ENCODE measurements around the gene CNNM4.

The CNNM4 gene

DNA sequence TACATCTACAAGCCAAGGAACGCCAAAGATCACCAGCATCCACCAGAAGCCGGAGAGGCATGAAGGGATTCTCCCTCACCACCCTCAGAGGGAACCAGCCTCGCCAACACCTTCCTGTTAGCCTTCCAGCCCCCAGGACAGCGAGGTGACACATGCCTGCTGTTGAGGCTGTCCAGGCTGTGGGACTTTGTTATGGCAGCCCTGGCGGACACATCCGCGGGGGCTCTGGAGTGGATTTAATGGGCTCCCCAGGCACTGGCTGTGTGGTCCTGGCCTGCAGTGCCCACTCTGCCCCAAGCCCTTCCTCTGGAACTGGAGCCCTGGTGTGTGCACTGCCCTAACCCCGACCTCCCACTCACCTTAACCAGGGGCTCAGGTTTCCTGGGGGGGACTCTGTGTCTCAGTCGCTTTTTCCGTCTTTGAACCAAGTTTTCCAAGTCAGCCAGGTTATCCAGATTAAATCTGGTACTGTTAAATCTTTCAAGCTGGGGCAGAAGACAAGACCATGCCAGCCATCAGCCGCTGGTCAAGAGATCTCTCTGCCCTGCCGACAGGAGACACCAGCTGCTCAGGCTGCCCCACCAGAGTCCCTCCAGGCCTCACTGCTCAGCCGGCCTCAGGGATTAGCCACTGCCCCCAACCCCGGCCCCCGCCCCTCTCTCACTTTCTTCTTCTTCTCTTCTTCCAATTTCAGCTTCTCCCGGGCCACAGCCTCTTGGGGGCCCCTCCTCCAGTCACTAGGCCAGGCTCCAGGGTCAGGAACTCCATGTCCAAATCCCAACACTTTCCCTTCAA lies 81.2 kb downstream of the CNNM4 start:
- H3K27ac Mint-ChIP-seq, result no peak overlapping the region
- TF ChIP-seq, protein P1, sequence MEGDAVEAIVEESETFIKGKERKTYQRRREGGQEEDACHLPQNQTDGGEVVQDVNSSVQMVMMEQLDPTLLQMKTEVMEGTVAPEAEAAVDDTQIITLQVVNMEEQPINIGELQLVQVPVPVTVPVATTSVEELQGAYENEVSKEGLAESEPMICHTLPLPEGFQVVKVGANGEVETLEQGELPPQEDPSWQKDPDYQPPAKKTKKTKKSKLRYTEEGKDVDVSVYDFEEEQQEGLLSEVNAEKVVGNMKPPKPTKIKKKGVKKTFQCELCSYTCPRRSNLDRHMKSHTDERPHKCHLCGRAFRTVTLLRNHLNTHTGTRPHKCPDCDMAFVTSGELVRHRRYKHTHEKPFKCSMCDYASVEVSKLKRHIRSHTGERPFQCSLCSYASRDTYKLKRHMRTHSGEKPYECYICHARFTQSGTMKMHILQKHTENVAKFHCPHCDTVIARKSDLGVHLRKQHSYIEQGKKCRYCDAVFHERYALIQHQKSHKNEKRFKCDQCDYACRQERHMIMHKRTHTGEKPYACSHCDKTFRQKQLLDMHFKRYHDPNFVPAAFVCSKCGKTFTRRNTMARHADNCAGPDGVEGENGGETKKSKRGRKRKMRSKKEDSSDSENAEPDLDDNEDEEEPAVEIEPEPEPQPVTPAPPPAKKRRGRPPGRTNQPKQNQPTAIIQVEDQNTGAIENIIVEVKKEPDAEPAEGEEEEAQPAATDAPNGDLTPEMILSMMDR (IDR thresholded peaks at IDR 0.05; ENCODE audit: unreplicated experiment in 3 of 3), result no peak
- H3K36me3 Mint-ChIP-seq (ENCODE audit: low read depth), result peaks cover 4% of the 10 kb centered on the region

DNA sequence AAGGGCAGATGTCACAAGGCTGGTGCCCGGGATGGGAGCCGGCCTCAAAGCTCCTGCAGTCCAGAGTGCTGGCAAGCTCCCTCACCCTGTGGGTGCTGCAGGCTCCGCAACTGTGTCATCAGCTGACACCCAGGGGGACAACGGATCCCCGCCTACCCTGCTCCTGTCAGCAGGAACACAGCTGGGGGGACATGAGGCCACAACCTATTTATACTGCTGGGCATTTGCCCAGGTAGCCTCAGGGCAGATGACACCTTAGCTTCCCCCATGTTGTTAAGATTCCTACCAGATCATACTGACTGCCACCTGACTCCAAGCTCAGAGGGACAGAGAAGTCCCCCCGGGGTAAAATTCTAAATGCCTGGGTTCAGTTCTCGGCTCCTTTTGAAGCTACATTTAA lies 81.9 kb downstream of the CNNM4 start:
- no peak overlapping the region for H3K4me3 Mint-ChIP-seq
- no peaks in the 10 kb centered on the region for H3K9me3 Mint-ChIP-seq
- H3K36me3 Mint-ChIP-seq (ENCODE audit: low read depth), result peaks cover 9% of the 10 kb centered on the region
- peaks cover 5% of the 10 kb centered on the region for H3K4me1 Mint-ChIP-seq
- no peak overlapping the region for H3K27ac Mint-ChIP-seq
- TF ChIP-seq, protein P1 (IDR thresholded peaks at IDR 0.05; ENCODE audit: unreplicated experiment in 3 of 3), result no peak
- no peaks in the 10 kb centered on the region for H3K27me3 Mint-ChIP-seq (ENCODE audit: low read depth)

More for the DNA sequence above, 81.2 kb downstream of the CNNM4 start:
- Mint-ChIP-seq H3K4me3 (no peak overlapping the region), H3K4me1 (peaks cover 5% of the 10 kb centered on the region), H3K27me3 (ENCODE audit: low read depth) (no peaks in the 10 kb centered on the region), H3K9me3 (no peaks in the 10 kb centered on the region)

DNA sequence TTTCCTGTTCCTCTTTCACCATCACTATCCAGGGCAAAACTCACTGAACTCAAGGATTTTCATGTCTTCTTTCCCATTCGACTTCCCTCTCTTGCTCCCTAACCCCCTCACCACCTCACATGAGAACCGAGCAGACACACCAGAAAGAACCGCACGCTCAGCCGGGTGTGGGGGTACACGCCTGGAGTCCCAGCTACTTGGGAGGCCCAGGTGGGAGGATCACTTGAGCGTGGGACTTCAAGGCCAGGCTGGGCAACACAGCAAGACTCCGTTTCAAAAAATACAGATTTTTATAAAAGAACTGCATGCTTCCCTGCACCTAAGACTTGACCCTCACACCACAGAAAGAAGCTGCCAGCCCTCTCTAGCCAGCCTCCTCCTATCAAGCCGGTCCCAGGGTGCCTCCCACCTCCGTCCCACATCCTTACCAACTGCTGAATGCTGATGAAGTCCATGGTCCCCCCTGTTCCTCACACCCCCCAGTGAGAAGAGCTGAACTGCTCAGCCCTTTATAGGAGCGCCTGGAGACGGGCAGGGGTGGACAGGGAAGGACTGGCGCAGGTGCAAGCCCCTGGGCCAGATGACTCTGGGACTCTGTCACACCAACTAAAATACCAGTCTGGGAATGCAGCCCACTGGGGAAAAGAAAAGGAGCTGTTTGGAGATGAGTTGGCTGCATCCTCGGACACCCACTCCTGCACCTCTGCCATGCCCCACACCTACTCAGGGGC lies 83.0 kb downstream of the CNNM4 start, which contains the start of gene ANKRD23:
Gene ANKRD23, minus strand, starts transcription at position 484 of the 731 bp plus-strand sequence. Its CDS starts 29 bp downstream, at position 455.
- Mint-ChIP-seq H3K9me3 (no peaks in the 10 kb centered on the region), H3K27ac (no peak within 1 kb of the TSS)

DNA sequence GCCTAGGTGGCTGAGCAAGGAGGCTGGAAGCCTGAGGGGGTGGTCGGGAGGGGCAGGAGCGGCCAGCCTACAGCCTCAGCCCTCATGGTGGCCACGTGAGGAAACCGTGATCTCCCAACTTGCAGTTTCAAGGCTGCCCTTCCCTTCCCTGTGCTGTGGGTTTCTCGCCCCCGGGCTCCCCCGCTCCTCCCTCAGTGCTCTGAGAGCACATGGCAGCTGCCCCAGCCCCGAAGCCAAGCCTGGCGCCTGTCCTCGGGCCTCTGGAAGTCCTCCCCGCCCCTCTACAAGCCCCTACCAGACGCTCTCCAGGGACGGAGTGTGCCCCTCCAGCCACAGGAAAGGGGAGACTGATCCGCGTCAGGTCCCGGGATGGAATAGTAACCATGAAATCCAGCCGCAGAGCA lies 83.7 kb downstream of the CNNM4 start:
- peaks cover 16% of the 10 kb centered on the region for H3K36me3 Mint-ChIP-seq (ENCODE audit: low read depth)
- no peak overlapping the region for H3K27ac Mint-ChIP-seq
- H3K9me3 Mint-ChIP-seq, result no peaks in the 10 kb centered on the region
- no peak overlapping the region for H3K4me3 Mint-ChIP-seq
- no peaks in the 10 kb centered on the region for H3K27me3 Mint-ChIP-seq (ENCODE audit: low read depth)
- TF ChIP-seq, protein P1 (IDR thresholded peaks at IDR 0.05; ENCODE audit: unreplicated experiment in 3 of 3), result no peak
- peaks cover 5% of the 10 kb centered on the region for H3K4me1 Mint-ChIP-seq

More for the DNA sequence above, 83.0 kb downstream of the CNNM4 start, which contains the start of gene ANKRD23:
- Mint-ChIP-seq H3K4me3 (no peak within 1 kb of the TSS), H3K36me3 (ENCODE audit: low read depth) (peaks cover 16% of the 10 kb centered on the region), H3K4me1 (peaks cover 5% of the 10 kb centered on the region), H3K27me3 (ENCODE audit: low read depth) (no peaks in the 10 kb centered on the region)
- TF ChIP-seq, protein P1 (IDR thresholded peaks at IDR 0.05; ENCODE audit: unreplicated experiment in 3 of 3), result no peak

DNA sequence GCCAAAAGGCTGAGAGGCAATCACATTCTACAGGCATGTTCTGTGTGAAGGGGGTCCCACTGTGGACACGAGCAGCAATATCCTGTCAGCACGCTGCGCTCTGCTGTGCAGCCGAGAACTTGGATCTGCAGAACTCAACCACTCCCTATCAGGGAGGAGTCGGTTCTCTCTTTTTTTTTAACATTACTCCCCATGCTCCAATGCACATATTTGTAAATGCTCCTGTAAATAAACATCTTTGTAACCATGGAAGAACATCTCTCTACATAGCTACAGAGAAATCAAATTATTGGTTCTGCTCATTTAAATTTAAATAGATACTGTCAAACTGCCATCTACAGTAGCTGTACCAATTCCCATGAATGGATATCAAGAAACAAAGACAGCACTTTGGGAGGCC lies 86.1 kb downstream of the CNNM4 start:
- TF ChIP-seq, protein P1 (IDR thresholded peaks at IDR 0.05; ENCODE audit: unreplicated experiment in 3 of 3), result no peak
- no peak overlapping the region for H3K27ac Mint-ChIP-seq
- H3K4me1 Mint-ChIP-seq, result peaks cover 5% of the 10 kb centered on the region
- H3K4me3 Mint-ChIP-seq, result no peak overlapping the region
- no peaks in the 10 kb centered on the region for H3K9me3 Mint-ChIP-seq
- H3K36me3 Mint-ChIP-seq (ENCODE audit: low read depth), result peaks cover 25% of the 10 kb centered on the region
- no peaks in the 10 kb centered on the region for H3K27me3 Mint-ChIP-seq (ENCODE audit: low read depth)

Measured in nephron (organoid).